HG02588 (cell line): ENCODE measurements around the gene NSD1.
"Not testable (repeated sequence)": the region's sequence is repeated elsewhere in the genome, so short reads cannot be mapped to it uniquely, and the experiment has no call there.

ENCODE experiments used
- ATAC-seq: cut with Tn5 transposase; IDR thresholded peaks from one replicate; pipeline ENCODE4 v1.9.1; 2021; ENCODE audit warnings: mild to moderate bottlenecking, moderate library complexity; ENCODE audit not compliant: unreplicated experiment

NSD1 gene

DNA sequence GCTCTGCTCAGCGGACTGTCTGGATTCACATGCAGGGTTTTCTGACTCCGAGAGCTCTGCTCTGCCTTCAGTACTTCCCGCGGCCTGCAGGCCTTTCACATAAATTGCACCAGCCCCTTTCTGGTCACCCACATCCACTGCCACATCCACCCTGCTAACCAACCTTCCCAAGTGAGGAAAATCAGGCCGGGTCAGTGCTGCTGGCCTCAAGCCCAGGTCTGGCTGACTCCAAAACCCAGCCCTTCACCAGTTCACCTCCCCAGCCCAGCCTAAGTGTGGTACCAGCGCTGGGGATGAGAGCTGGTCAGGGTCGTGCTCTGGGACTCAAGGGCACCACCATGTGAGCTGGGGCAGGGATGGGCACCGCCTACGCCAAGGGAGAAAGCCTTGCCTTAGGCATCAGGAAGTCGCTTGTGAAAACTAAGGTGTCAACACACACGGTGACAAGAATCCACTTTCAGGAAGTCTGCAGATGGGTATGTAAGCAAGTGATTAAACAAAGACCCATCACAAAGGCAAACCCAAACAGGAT is 205.6 kb downstream of the NSD1 start:
- ATAC-seq = no peak

DNA sequence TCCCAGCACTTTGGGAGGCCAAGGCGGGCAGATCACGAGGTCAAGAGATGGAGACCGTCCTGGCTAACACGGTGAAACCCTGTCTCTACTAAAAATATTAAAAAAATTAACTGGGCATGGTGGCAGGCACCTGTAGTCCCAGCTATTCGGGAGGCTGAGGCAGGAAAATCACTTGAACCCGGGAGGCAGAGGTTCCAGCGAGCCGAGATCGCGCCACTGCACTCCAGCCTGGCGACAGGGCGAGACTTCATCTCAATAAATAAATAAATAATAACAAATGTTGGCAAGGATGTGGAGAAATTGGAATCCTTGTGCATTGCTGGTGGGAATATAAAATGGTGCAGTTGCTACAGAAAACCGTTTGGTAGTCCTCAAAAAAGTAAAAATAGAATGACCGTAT is 209.4 kb downstream of the NSD1 start:
- ATAC-seq = not testable (repeated sequence)

DNA sequence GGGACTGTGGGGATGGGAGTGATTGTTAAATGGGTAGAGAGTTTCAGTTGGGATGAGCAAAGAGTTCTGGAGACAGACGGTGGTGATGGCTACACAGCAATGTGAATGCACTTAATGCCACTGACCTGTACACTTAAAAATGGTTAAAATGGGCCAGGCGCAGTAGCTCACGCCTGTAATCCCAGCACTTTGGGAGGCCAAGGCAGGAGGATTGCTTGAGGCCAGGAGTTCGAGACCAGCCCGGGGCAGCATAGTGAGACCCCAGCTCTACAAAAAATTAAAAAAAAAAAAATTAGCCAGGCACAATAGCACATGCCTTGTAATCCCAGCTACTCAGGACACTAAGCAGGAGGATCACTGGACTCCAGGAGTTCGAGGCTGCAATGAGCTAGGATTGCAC is 210.2 kb downstream of the NSD1 start:
- no peak for ATAC-seq

DNA sequence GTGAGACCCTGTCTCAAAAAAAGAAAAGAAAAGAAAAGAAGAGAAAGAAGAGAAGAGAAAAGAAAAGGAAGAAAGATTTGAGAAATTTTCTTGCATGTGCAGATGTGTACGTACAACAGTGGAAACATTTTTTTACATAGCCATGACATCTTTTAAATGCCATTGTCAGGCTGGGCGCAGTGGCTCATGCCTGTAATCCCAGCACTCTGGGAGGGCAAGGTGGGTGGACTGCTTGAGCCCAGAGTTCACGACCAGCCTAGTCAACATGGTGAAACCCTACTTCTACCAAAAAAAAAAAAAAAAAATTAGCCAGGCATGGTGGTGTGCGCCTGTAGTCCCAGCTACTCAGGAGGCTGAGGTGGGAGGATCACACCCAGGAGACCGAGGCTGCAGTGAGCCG is 211.3 kb downstream of the NSD1 start:
- no peak for ATAC-seq

DNA sequence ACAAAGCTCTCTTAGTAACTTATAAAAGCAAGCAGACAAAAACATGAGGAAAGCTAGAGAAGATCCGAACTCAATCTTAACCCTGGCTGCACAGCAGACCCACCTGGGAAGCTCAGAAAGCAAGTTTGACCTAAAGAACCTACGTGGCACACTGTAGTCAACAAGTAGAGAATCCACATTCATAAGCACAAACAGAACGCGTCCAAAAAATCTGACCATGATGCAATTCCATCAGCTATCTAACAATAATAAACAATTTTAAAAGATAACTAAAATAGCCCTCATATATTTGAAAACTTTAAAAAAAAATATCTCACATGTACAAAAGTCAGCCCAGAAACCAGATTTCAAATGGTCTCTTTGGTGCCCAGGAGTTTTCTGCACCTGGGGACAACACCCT is 213.2 kb downstream of the NSD1 start:
- no peak for ATAC-seq

DNA sequence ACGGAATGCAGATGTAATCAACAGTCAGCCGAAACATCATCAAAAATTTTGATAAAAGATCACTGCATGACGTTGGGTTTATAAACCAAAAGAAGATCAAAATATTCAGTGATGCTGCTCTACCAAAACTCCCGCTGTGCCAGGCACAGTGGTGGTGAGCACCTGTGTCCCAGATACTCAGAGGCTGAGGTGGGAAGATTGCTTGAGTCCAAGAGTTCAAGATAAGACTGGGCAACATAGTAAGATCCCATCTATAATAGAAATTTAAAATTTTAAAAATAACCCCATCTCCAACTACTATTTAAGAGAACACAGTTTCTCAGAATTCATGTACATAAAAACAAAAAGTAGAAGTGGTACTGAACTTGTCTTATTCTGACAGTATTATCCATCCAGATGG is 214.1 kb downstream of the NSD1 start:
- no peak for ATAC-seq

DNA sequence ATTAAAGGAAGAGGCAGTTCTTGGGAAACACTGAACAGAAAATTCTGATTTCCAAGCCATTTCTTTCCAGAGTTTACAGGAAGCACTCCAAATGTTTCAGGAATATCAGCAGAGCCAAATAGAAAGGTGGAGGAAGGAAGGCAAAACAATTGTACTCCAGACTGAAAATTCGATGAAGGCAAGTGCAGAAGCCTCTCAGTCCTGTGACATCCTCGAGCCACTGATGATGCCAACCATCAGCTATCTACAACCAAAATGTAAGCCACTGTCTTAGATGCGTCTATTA is 215.7 kb downstream of the NSD1 start:
- ATAC-seq = no peak

DNA sequence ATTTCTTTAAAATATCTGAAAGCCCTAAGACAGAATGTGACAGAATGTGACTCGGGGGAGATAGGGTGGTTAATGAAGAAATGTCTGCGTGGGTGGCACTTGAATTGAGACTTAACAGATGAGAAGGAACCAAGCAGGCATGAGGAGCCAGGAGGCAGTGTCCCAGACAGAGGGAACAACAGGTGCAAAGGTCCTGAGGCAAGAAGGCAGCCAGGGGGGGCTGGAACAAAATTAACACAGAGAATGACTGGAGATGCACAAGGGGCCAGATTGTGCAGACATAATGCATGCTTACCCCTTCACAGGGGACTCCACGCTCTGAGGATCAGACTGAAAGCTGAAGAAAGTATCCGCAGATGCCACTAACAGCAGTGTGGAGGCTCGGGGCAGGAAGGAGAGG is 216.2 kb downstream of the NSD1 start:
- ATAC-seq = no peak
